Loucy (cell line): ENCODE measurements around the gene WRAP73.

ENCODE experiments used
- CTCF ChIP-seq: fragments of 200-600 bp; sonication (generic); conservative IDR thresholded peaks from 2 replicates; pipeline ENCODE4 v1.5.1; 2014; ENCODE audit warnings: mild to moderate bottlenecking, antibody characterized with exemption, low read length
- EZH2phosphoT487 ChIP-seq: fragments of 200-600 bp; IDR thresholded peaks from 2 replicates; pipeline ENCODE4 v1.6.1; 2018; ENCODE audit warnings: antibody characterized with exemption, mild to moderate bottlenecking, moderate library complexity, borderline replicate concordance

GRCh38 chr1:3699596-3699995, 49.7 kb upstream of the WRAP73 start:
- no peak for TF ChIP-seq CTCF
- TF ChIP-seq EZH2phosphoT487, result no peak
